HG03066 (cell line): ENCODE data around the gene RFX6.

ENCODE experiments used
- ATAC-seq: cut with Tn5 transposase; IDR thresholded peaks from one replicate; pipeline ENCODE4 v1.9.1; 2021; ENCODE audit warnings: low read depth; ENCODE audit not compliant: unreplicated experiment

Gene RFX6

GRCh38 chr6:116894669-116895068, 17.6 kb downstream of the RFX6 start:
- no peak for ATAC-seq

GRCh38 chr6:116895935-116896334, 18.9 kb downstream of the RFX6 start:
- ATAC-seq = no peak

- ATAC-seq = no peak
Observed at GRCh38 chr6:116902634-116903033, 25.6 kb downstream of the RFX6 start.

DNA sequence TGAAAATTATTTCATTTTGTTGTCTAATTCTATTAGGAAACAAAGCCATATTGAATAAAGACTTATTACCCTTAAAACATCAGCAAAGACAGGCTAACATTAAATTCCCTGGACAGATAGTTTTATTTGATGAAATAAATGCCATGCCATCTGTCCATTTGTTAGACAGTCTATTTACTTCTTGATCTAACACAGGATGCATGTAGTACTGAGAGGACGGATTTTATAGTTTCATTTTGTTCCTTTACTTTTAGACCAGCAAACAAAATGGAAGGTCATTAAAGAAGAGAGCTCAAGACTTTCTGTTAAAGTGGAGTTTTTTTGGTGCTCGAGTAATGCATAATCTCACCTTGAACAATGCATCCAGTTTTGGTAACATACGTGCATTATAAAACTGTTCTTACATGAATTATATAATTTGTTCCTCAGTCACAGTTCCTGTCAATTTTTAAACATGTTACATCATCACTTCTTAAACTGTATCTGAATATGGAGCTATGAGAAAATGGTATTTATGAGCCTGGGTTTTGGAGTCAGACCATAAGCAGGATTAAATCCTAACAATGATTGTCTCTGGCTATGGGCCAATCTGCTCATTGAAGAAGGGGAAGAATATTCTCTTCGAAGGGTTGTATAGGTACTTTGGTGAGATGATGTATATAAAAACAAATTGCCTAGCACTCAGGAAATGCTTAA, 46.0 kb downstream of the RFX6 start:
- no peak for ATAC-seq

DNA sequence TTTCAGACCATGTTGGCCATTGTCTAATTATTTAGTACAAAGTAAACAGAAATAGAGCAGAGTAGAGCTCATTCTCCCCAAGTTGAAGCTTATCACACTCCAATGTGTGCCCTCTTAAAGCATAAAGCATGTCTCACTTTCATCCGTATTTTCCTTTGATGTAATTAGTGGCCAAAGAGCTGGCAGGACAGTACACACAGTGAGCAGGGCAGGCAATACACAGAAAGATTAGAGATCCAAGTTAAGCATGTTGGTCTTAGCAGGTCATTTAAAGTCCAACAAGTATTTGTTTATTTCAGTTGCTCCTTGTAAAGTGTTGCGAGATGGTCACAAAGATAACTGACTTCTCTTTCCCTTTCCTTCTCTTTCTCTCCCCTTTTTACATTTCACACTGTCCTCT, 47.2 kb downstream of the RFX6 start:
- no peak for ATAC-seq

DNA sequence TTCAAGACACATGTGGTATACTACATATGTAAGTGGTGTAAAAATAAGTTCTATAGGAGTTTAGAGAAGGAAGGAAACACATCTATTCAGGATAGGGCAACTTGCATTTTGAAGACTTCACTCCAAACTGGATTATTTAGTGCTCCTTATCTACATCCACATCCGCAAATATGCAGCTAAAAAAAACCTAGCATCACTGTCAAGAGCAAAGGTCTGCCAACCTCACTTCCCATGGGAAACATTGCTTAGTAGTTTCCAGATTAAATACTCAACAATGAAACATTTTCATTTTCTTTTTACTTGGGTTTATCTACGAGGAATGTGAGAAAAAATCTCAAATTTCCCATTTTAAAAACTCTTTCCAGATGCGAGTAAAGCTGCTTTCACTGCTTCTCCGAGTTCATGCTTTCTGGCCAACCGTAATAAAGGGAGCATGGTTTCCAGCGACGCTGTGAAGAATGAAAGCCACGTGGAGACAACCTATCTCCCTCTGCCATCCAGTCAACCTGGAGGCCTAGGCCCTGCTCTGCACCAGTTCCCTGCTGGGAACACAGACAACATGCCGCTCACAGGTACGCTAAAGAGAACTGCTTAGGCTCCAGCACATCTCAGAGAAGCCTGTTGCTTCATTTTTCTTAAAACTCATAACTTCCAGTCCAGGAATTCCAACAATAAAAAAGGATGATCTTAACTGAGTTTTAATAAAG, 48.2 kb downstream of the RFX6 start:
- no peak for ATAC-seq

GRCh38 chr6:116928677-116929076, 51.6 kb downstream of the RFX6 start:
- no peak for ATAC-seq

- ATAC-seq = no peak
Observed at GRCh38 chr6:116929825-116930224, 52.8 kb downstream of the RFX6 start.

GRCh38 chr6:116931456-116931855, 54.4 kb downstream of the RFX6 start:
- no peak for ATAC-seq

- ATAC-seq = no peak
Observed at GRCh38 chr6:116932496-116932895, 55.5 kb downstream of the RFX6 start.

- no peak for ATAC-seq
Observed at GRCh38 chr6:116933485-116933884, 56.4 kb downstream of the RFX6 start.

GRCh38 chr6:116938305-116938704, 61.3 kb downstream of the RFX6 start:
- ATAC-seq = no peak

- ATAC-seq = no peak
Observed at GRCh38 chr6:116941727-116942126, 64.7 kb downstream of the RFX6 start.

DNA sequence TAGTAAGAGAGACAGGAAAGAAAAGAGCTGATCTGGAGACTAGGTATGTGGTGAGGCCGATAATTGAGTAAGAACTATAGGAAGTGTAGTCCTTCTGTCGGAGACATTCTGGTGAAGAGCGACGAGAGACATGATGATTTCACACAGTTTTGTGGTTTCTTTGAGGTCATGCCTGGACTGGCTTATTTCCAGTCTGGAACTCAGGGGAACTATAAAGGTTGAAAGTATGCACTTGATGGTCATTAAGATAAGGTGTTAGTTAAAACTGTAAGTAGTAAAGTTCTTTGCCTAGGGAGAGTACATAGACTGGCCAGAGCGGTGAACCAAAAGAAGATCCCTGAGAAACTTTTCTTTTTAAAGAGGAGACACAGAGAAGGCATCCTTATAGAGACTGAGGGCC, 68.8 kb downstream of the RFX6 start:
- no peak for ATAC-seq

DNA sequence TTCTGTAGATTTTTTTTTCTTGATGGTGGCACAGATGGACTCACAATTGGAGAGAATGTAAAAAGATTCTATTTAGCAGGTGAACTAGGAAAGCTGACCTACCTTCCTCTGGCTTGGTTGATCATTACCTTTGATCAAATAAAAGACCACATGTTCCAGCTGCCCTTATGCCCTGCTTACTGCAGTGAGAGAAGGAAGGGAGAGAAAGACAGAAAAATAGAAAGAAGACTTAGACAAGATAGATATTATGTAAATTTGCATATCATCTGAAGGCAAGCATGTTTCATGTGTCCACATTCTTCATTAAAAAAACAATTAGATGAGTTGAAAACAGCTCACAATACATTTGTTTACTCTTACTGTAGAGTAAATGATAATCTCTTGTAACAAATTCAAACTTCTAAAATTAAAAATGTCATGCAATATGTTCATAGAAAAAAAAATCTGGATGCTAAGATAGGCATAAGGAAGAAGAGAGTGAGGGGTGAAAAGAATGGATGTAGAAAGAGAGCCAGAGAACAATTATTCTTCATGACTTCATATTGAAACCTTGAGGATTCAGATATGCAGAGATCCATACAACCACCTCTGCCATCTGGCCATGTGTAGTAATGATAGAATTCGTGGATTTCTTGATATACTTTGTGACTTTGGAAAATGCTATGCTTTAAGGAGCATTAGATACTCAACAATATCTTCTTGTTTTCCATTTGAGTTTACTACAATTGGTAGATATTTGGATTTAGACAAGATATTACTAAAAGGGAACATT, 71.7 kb downstream of the RFX6 start:
- ATAC-seq = no peak

DNA sequence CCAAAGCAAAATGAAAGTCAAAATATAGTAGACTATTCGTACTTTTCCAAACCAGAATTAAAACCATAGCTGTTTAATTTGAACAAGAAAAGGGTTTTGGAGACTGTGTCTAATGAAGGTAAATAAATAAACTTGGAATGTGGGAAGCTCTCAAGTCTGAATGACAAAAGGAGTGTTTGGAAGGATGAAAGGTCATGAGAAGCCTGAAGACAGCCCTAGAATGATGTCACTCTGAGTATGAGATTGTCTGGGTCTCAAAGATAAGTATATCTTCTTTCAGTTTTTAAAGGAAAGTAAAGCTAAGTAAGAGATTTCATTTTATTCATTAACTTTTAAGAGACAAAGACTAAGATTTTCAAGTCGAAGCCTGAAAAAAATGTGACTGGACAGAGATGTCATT, 72.9 kb downstream of the RFX6 start:
- ATAC-seq = no peak

GRCh38 chr6:116954335-116954734, 77.3 kb downstream of the RFX6 start:
- ATAC-seq = no peak

GRCh38 chr6:116954938-116955337, 77.9 kb downstream of the RFX6 start:
- ATAC-seq = no peak

GRCh38 chr6:116955773-116956172, 78.7 kb downstream of the RFX6 start:
- ATAC-seq = no peak

DNA sequence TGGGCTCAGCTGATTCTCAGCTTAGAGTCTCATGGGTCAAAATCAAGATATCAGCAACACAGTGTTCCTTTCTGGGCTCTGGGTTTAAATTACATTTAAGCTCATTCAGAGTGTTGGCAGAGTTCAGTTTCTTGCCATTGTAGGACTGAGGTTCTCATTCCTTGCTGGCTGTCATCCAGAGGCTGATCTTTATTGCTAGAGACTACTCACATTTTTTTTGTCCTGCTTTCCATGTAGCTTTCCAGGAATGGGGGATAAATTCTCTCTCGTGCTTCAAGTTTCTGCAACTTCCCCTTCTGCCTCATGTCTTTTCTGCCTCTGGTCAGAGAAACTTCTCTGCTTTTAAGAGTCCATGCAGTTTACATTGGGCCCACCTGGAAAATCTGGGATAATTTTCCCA, 86.9 kb downstream of the RFX6 start:
- ATAC-seq = no peak

DNA sequence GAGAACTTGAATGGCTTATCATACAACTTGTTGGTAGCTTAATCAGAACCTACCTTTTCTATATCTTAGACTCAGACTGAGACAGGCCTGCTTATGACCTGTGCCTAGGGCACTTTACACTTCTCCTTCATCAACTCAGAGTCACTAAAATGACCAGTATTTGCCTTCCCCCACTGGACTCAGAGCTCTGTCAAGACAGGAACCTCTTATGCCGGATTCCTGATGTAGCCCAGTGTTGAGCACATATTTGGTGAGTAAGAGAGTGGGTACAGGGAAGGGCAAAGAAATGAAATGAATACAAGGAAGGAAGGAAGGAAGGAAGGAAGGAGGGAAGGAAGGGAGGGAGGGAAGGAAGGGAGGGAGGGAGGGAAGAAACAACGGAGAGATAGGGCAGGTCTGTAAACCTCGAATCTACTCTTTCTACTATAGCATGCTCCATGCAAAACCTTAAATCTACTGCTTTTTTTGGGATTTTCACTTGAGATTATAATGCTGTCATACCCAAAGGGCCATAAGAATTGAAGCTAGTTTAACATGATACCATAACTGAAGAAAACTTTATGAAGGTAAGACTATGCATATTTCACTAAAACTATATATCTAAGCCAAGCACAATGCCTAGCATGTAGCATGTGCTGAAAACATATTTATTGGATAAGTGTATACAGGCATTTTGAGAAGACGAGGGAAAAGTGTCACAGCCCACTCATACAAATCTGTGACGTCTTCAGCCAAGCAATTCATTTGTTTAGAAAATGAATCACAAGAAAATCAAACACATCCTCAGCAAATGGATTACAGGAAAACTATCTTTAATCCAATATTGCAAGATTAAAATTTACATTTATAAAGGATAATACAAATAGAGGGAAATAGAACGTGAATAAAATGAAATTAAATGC, 89.9 kb downstream of the RFX6 start:
- no peak for ATAC-seq
